Measurements from ENCODE around the gene TLR2.

- TF ChIP-seq CTCF (IDR thresholded peaks at IDR 0.05) (no peak), EZH2 (IDR thresholded peaks at IDR 0.05) (no peak), EZH2phosphoT487 (IDR thresholded peaks at IDR 0.05) (no peak)
Measured at GRCh38 chr4:153637201-153637600, 46.9 kb upstream of the TLR2 start.
